GM10248 (cell line): ENCODE data around the gene LINGO1.

ENCODE experiments used
- CTCF ChIA-PET: fragments of 300-600 bp; sonication (Branson Sonifier 250); formaldehyde crosslinking; extraction: SDS; loops from one replicate; lab custom pipeline; 2021; ENCODE audit warnings: antibody characterized with exemption; lab: Yijun Ruan, JAX
- POLR2A ChIA-PET: fragments of 350-650 bp; sonication (Branson Sonifier 250); formaldehyde crosslinking; extraction: SDS; loops from one replicate; lab custom pipeline; 2020; ENCODE audit warnings: antibody characterized with exemption; lab: Yijun Ruan, JAX
- DNase-seq: peaks from one replicate; pipeline ENCODE4 v3.0.0; 2012; ENCODE audit errors: extremely low spot score
- TF ChIP-seq, protein P1 (sequence below): IDR thresholded peaks from 2 replicates; pipeline ENCODE4 v1.5.1; 2012; ENCODE audit warnings: mild to moderate bottlenecking, low read depth; ENCODE audit errors: extremely low read depth, missing control alignments, control extremely low read depth

Gene LINGO1

DNA sequence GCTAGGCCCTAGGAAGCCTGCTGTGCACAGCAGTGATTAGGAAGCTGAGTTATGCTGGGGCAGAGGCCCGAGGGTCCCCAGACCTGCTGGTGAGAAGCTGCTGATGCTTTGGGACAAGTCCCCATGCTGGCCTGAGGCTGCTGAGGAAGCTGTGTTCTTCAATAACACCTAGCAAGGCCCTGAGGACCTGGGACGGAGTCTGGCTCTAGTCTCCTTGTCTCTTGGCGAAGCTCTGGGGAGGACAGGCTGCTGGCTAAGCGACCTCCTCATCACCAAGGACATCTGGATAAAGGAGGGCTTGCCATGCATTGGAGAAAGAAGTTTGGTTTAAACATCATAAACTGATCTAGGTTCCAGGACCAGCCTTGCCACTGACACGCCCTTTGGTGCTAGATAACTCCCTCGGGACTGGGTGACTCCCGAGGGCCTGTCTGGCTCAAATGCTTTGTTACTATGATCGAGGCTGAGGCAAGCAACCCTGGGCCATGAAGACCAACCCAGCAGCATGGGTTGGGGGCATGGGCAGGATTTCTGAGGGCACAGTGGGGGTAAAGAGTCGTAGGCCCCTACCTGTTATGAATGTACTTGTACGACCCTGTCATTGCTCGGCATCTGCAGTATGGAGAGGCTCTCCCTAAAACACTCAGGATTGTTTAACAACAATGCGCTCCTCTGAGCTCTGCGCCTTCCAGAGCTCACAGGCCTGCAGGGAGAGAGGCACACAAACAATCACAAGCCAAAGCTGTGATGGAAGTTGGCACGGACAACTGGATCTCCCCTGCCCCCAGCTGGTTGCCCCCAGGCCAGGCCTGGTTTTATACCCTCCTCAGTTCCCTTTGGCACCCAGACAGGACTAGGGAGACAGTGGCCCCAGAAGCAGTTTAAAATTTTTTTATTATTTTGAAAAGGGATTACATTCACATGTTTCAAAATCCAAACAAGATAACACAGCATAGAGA is 64.4 kb downstream of the LINGO1 start:
- TF ChIP-seq, protein P1, sequence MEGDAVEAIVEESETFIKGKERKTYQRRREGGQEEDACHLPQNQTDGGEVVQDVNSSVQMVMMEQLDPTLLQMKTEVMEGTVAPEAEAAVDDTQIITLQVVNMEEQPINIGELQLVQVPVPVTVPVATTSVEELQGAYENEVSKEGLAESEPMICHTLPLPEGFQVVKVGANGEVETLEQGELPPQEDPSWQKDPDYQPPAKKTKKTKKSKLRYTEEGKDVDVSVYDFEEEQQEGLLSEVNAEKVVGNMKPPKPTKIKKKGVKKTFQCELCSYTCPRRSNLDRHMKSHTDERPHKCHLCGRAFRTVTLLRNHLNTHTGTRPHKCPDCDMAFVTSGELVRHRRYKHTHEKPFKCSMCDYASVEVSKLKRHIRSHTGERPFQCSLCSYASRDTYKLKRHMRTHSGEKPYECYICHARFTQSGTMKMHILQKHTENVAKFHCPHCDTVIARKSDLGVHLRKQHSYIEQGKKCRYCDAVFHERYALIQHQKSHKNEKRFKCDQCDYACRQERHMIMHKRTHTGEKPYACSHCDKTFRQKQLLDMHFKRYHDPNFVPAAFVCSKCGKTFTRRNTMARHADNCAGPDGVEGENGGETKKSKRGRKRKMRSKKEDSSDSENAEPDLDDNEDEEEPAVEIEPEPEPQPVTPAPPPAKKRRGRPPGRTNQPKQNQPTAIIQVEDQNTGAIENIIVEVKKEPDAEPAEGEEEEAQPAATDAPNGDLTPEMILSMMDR, result no peak
- ChIA-PET CTCF (interaction anchor here (1.1 to 1.4 kb wide), 3 partner anchors 11 to 450 kb away, joined by 3 to 7 read pairs (median 3); no protein-coding TSS in a partner anchor), POLR2A (no interaction called here)
- DNase-seq, result no peak

DNA sequence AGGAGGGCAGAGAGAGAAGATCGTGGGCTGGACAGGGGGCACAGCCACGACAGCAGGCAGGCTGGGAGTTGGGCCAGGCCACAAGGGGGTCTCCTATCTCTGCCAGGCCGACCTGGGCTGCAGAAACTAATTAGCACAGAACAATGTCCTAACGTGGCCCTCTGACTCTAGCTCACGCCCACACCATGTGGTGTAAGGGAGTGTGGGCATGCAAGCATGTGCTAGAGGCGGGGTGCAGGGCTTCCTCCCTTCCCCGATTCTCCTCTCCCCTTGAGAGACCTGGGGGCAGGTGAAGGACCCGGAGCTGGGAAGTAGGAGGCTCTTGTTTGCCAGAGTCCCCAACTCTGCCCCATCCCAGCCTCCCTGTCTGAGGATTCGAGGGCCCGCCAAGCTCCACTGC is 65.5 kb downstream of the LINGO1 start:
- DNase-seq, result no peak
- ChIA-PET CTCF (interaction anchor here (1.1 kb wide), 1 partner anchor 12 kb away, joined by 3 read pairs; no protein-coding TSS in a partner anchor), POLR2A (no interaction called here)
- TF ChIP-seq, protein P1, result no peak

DNA sequence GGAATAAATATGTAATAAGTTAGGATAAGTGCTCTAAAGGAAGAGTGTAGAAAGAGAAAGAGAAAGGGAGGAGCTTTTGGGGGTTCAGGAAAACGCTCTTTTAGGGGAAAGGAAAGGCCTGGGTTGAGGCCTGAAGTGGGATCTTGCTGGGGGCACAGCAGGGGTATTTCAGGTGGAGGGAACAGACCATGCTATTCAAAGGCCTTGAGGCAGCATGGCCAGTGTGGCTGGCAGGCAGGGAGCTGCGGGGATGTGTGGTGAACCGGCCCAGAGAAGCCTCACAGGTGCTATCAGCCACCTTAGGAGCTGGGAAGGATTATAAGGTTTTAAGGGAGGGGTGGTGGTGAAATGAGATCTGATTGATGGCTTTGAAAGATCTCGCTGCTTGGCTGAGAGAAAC is 66.6 kb downstream of the LINGO1 start:
- no peak for DNase-seq
- CTCF ChIA-PET, result no interaction called here
- TF ChIP-seq, protein P1, result no peak
- POLR2A ChIA-PET, result no interaction called here

DNA sequence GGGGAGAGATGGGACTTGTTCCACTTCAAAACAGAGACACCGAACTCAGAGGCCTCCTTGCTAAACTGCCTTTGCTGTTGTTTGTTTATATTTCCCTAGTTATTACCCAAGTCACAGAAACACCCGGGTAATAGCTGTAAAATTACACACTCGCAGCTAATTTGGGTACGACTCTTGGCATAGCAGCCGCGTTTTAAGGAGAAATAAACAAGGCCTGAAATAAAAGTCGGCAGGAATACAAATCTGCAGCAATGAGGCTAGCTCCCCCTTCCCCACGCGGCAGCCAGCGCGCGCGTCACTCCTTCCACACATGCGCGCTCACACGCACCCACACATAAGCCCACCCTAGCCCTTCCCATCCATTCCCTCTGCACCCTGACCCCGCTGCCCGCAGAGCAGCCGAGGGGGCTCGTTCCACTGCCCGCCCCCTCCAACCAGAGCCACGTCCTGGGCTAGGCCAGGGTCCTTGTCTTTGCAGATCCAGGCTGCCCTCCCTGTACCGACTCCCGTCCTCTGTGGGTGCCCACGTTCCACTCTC is 67.3 kb downstream of the LINGO1 start:
- ChIA-PET POLR2A (no interaction called here), CTCF (no interaction called here)
- no peak for DNase-seq
- TF ChIP-seq, protein P1, result no peak

DNA sequence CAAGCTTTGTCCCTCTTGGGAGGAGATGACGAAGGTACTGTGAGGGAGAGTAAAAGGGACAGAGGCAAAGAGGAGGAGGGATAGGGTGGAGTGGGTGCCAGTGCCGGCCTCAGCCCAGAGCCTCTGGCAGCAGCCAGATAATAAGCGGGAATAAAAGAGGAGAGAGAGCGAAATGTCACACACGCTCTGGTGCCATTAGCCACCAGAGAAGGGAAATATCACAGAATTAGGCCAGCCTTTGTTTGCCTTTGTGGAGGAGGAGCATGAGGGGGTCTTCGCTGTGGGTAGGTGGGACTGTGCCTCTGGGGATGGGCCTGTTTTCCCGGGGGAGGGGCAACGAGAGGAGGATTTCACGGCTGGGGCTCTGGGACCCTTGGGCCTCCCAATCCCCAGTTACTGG is 67.8 kb downstream of the LINGO1 start:
- POLR2A ChIA-PET, result no interaction called here
- DNase-seq, result no peak
- CTCF ChIA-PET, result interaction anchor here (2.0 kb wide), 1 partner anchor 22 kb away, joined by 5 read pairs; no protein-coding TSS in a partner anchor
- TF ChIP-seq, protein P1, result no peak

DNA sequence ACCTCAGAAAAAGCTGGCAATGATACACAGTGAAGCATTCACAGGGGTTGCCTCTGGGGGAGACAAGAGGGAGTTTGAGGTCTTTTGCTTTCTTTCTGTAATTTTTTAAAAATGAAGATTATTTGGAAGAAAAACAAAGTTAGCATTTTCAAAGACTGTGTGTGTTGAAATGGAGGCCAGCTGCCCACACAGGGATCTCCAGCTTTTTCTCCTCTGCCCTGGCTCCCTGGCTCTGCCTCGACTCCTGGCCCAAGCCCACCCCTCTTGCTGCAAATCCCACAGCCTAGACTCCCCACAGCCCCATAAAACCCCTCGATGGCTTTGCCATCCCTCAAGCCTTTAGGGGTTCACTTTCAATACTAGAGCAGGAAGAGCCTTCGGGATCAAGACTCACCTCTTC is 68.4 kb downstream of the LINGO1 start:
- TF ChIP-seq, protein P1, result no peak
- no peak for DNase-seq
- POLR2A ChIA-PET, result no interaction called here
- CTCF ChIA-PET, result interaction anchor here (2.0 kb wide), 1 partner anchor 21 kb away, joined by 5 read pairs; no protein-coding TSS in a partner anchor
